NCI-H524 treated with DMSO at 0.1 percent for 48 hours (cell line): ENCODE data around the gene ZKSCAN8.

Experiments used
- DNase-seq: peaks from one replicate; lab custom pipeline; 2025; lab: John Stamatoyannopoulos, UW

Gene ZKSCAN8

GRCh38 chr6:28139860-28140543, 1.7 kb upstream of the ZKSCAN8 start:
- DNase-seq, result no peak

GRCh38 chr6:28140616-28141015, 1.1 kb upstream of the ZKSCAN8 start:
- no peak for DNase-seq

GRCh38 chr6:28142446-28142845, 763 bp downstream of the ZKSCAN8 start:
- no peak for DNase-seq

GRCh38 chr6:28145231-28145630, 3.5 kb downstream of the ZKSCAN8 start:
- DNase-seq, result no peak

GRCh38 chr6:28152531-28152930, 10.8 kb downstream of the ZKSCAN8 start:
- no peak for DNase-seq

GRCh38 chr6:28153546-28153945, 11.9 kb downstream of the ZKSCAN8 start:
- no peak for DNase-seq

GRCh38 chr6:28154357-28154756, 12.7 kb downstream of the ZKSCAN8 start:
- no peak for DNase-seq

GRCh38 chr6:28158318-28158717, 16.6 kb downstream of the ZKSCAN8 start:
- no peak for DNase-seq

- no peak for DNase-seq
Observed at GRCh38 chr6:28159029-28159607, 17.4 kb downstream of the ZKSCAN8 start.

- DNase-seq, result no peak
Observed at GRCh38 chr6:28160233-28160632, 18.6 kb downstream of the ZKSCAN8 start.

GRCh38 chr6:28161410-28162079, 19.9 kb downstream of the ZKSCAN8 start:
- DNase-seq, result no peak

- DNase-seq, result no peak
Observed at GRCh38 chr6:28165563-28165962, 23.9 kb downstream of the ZKSCAN8 start.

GRCh38 chr6:28167068-28167467, 25.4 kb downstream of the ZKSCAN8 start:
- DNase-seq, result no peak

GRCh38 chr6:28167926-28168325, 26.2 kb downstream of the ZKSCAN8 start:
- no peak for DNase-seq

- no peak for DNase-seq
Observed at GRCh38 chr6:28171271-28171670, 29.6 kb downstream of the ZKSCAN8 start.

- no peak for DNase-seq
Observed at GRCh38 chr6:28172006-28172405, 30.3 kb downstream of the ZKSCAN8 start.

- no peak for DNase-seq
Observed at GRCh38 chr6:28176373-28176772, 34.7 kb downstream of the ZKSCAN8 start.

- DNase-seq, result no peak
Observed at GRCh38 chr6:28182255-28182654, 40.6 kb downstream of the ZKSCAN8 start.

- DNase-seq, result no peak
Observed at GRCh38 chr6:28188111-28188979, 46.7 kb downstream of the ZKSCAN8 start.

- DNase-seq, result no peak
Observed at GRCh38 chr6:28200020-28200419, 58.3 kb downstream of the ZKSCAN8 start.

- DNase-seq, result no peak
Observed at GRCh38 chr6:28203201-28203600, 61.5 kb downstream of the ZKSCAN8 start.

- DNase-seq, result no peak
Observed at GRCh38 chr6:28205879-28206278, 64.2 kb downstream of the ZKSCAN8 start.
